ENCODE data around the gene MAML3.
A peak's percentile ranks its signal among the peaks of the same experiment; 100 is the strongest.

The MAML3 gene

DNA sequence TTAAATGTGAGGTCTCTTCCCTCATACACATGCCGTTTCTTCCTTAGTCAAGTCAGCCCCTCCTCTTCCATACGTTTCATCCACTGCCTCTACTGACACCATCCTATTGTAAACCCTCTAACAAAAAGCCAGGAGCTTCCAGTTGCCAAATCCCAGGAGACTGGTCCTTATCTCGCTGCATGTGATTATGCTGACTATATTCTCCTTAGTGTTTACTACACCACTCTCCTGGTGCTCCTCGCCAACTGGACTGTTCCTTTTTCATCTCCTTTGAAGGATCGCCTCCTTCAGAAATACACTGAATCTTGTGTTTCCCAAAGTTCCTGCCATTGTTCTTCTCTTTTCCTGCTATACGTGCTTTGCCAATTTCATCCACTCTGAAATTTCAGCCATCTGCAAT, 27.7 kb downstream of the MAML3 start:
- no peak for DNase-seq (ENCODE audit: low read depth in 2 of 2)

DNA sequence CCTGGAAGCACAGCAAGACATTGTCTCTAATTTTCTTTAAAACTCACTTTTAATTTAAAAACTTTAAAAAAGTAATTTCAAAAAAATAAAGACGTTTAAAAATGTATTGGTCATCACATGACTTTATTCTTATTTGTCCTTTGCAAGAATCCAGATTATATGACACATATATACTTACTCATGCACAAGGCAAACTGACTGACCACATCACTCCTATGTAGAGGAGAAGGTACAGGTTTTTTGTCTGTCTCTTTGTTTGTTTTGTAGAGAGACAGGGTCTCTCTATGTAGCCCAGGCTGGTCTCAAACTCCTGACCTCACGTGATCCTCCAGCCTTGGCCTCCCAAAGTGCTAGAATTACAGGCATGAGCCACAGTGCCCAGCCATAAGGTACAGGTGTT, 28.6 kb downstream of the MAML3 start:
- DNase-seq (ENCODE audit: low read depth in 2 of 2), result no peak

DNA sequence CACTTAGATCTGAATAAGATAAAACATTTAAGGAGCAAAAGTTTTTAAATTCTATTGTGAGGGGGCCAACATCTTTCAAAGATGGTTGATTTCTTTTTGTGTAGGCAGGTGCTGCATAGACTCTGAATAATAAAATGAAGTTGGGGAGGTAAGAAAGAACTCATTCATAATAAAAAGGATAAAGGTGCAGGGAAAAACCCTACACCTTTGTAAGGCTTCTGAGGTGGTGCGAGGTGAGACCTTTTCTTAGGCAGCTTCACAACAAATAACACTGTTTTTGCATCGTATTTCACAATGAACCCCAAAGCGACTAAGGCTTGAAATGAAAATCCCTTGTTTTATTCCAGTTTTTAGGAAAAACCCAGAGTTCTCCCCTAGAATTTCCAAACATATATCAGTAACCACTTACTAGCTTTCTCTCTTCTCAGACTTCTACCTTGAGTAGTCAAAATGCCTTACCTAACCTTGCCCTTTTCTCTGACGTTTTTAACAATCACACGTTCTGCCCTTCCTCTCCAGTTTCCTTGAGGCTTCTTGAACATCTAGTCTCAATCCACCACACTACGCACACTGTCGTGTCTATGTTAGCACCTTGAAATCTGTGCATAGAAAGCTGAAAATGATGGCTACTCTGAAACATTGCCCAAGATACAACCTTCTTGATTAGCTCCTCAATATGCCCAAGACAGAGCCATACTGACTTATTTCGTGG, 30.2 kb downstream of the MAML3 start:
- DNase-seq (ENCODE audit: low read depth in 2 of 2), result no peak

DNA sequence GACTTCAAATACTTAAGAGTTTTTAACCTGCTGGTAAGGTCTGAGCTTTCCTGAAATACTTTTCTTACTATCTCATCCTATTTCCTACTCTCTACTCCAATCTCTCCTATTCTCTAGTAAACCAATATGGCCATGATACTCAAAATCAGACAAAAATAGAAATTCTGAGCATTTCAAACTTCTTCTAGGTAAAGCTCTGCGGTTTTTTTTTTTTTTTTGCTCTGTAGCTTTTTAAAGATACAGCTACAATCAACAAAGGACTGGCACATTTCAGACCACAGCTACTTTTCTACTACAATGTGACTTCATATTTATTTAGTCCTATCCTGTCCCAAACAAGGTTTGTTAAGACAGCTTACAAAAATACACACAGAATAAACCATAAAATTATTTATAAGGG, 31.1 kb downstream of the MAML3 start:
- DNase-seq (ENCODE audit: low read depth in 2 of 2), result no peak

DNA sequence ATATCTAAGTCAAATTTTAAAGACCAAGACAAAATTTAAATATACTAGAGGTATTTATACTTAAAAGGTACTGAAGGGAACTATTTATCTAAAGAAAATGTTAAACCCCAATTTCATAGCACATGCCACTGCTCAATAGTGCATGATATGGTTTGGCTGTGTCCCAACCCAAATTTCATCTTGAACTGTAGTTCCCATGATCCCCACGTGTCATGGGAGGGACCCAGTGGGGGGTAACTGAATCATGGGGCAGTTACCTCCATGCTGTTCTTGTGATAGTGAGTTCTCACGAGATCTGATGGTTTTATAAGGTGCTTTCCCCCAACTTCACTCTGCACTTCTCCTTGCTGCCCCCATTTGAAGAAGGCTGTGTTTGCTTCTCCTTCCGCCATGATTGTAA, 32.3 kb downstream of the MAML3 start:
- no peak for DNase-seq (ENCODE audit: low read depth in 2 of 2)

DNA sequence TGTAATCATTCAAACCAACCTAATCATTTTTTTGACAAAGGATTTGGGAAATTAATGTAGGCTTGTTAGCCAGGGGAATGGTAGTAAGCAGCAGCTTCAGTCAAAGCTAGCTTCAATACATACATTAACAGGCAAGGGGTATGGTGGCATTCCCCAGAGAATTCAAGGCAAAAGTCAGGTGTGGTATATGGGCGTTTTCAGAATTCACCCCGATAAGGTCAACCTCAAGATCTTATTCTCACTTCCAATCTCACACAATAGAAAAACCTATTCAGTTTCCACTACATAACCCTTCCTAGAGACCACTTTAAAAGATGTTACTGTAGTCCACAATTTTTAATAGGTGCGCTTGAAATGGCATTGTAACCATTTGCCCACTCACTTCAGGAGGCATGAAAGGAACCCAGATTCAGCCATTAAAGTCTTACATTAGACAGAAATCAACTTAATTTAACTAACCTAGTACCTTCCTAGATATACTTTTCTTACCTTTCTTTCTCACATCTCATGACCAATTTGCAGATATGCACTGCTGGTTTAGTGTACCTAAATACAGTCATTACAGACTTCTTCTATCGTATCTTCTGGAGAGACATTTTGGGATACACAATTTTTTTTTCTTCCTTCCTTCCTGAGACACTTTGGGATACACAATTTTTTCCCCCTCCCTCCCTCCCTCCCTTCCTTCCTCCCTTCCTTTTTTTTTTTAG, 34.9 kb downstream of the MAML3 start:
- no peak for DNase-seq (ENCODE audit: low read depth in 2 of 2)

DNA sequence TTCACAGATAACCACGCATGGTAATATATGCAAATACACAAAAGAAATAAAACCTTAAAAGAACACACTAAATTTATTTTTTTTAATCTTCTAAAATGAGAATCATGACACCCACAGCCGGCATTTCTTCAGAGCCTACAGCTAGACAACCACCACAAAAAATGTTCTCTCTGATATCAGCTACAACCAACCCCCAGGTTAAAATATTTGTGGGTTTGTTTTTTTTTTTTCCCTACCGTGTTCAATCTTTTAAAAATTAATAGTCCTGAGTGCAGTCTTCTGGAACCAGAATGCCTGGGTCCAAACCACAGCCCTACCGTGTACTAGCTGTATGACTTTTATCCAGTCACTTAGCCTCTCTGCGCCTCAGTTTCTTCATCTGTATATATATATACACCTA, 36.0 kb downstream of the MAML3 start:
- DNase-seq (ENCODE audit: low read depth in 2 of 2), result no peak

DNA sequence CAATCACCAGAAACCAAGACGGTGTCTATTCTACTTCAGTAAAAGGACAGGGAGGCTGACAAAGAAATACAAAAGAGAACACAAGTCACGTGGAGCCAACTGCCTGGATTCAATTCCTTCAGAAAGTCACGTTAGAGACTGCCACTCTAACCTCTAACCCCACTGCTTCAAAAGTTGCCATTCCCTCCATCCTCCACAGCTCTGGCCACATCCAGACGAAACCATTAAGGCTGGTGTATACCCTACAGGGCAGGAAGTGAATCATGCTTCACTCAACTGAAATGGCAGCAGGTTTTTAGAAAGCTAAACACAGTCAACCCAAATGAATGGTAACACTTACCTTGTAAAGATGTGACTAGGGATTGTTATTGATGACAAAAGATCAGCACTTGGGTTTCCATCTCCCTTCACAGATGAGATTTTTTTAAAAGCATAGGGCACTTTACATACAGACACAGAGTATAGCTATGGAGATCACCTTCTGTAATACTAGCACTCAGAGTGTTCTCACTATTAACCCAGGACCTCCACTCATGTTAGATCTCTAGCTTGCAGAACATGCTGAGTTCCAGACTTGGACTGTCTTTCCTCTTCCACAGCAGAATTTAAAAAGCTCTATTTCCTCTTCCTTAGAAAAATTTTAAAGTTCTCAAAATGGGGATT, 37.4 kb downstream of the MAML3 start:
- peak in 1 of 2 donors; percentile 19 for DNase-seq (ENCODE audit: low read depth in 2 of 2)

DNA sequence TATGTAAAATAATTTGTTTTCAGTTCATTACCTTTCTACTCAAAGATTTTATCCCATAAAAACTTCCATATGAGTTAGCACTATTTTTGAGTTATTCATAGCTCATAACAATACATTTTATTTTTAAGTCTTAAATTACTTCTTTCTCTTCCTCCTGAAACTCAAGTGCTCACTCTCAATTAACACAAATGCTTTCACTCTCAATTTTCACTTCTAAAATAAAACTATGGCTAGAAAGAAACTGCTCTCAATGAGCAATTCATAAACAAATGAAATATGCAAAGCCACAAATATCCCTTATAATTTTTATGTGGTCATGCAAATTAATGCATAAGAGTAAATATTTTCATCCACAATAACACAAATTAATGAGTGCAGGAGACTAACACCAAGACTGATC, 38.8 kb downstream of the MAML3 start:
- DNase-seq (ENCODE audit: low read depth in 2 of 2), result no peak

DNA sequence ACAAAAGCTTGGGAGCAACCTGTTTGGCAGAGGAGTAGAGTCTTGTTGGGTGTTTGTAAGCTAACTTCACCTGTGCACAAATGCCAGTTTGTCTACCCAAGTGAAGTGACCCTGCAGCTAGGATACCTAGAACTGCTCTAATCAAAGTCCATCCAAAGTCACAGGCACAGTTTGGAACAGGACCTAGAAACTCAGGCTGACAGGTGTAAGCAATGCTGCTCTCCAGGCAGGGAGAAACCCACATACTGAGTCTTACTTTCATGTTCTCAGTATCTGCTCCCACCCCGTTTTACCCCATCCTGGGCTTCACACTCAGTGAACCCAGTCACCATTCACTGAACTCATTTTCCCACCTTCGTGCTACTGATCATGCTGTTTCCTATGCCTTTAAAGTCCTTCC, 40.3 kb downstream of the MAML3 start:
- DNase-seq (ENCODE audit: low read depth in 2 of 2), result no peak

DNA sequence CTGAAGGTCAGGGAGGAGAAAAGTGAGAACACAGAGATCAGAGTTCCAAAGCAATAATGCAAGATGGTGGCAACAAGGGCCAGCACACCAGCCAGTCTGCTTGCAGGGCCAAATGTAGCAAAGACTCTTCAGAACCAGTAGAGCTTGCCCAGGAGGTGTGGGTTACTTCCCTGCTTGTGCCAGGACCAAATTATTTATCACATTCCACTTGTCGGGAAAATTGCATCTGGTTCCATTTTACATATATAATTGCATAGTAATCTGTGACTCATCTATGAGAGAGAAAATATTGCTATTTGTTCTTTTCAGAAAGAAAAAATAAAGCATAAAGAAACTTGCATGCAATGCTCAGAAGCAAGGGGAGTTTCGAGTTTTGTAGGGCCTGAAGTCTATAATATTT, 41.4 kb downstream of the MAML3 start:
- DNase-seq (ENCODE audit: low read depth in 2 of 2), result no peak

DNA sequence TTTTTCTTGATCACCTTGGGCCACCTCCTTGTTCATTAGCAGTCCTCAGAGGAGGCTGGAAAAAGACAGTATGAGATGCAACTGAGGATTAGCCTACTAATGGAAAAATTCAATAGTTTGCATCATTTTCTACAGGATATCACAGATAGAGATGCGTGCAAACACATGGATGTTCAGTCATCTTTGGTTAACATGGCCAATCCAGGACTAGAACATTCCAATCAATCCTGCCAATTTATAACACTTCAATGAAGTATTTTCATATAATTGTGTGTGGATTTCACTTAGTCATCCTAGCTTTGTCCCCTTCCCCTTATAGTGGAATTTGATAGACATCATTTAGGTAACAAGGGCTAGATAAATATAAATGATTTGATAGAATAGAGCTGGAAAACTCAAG, 42.7 kb downstream of the MAML3 start:
- no peak for DNase-seq (ENCODE audit: low read depth in 2 of 2)

DNA sequence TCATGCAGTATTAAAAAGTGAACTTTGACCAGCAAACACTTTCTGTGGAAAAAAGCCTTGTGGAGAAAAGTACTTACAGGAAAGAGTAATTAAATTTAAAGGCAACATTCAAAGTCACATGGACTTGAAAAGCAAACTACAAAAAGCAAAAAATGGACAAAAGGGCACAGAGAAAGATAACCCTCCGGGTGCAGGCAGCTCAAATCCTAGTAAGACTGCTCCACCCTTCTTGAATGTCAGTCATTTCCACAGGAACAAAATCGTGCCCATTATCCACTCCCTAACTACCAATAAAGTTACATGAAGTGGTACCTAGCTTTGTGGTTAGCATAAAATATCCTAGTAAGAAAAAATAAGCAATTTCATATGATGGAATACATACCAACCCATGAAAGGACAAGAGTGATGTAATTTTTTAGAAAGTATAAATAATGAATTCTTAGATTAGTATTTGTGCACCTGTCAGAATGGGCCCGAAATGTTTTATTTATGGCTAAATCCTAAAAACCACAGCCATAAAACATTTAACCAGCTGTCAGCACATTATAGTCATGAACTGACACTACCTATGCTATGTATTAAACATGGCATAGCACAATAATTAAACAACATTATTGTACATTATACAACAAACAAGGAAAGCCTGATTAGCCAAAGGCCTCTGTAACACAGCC, 43.3 kb downstream of the MAML3 start:
- no peak for DNase-seq (ENCODE audit: low read depth in 2 of 2)

DNA sequence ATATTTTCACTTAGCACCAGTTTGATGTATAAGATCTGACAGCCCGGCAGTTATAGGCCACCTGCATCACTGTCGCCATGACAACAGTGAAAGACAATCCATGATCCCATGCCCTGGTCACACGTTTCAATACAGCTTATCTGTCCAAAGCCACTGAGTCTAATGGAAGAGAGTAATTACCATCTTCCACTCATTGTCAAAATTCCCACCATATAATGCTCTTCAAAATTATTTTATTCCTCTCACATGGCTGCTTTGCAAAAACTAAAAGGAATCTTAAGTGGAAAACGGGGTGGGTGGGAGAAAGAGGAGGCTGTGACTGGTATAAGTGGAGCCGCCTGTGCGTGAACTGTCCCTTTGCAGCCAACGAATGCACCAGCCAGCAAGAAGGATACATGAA, 44.2 kb downstream of the MAML3 start:
- DNase-seq (ENCODE audit: low read depth in 2 of 2), result no peak

DNA sequence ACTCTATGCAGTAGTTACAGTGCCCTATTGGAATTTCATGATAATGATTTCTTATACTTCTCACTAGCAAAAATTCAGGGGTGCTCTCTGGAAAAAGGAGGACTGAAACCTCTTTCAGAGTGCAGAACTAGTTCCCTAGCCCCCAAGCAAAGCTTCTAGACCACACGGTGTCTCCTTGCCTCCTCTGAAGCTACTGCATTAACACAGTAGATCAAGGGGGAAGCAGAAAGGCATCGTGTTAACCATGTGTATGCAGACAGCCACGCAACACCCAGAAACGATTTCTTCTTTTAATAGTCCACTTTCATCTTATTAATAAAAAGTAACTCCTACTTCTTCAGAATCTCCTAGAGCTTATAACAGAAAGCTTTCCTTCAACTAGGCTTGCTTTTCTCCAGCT, 44.7 kb downstream of the MAML3 start:
- no peak for DNase-seq (ENCODE audit: low read depth in 2 of 2)

DNA sequence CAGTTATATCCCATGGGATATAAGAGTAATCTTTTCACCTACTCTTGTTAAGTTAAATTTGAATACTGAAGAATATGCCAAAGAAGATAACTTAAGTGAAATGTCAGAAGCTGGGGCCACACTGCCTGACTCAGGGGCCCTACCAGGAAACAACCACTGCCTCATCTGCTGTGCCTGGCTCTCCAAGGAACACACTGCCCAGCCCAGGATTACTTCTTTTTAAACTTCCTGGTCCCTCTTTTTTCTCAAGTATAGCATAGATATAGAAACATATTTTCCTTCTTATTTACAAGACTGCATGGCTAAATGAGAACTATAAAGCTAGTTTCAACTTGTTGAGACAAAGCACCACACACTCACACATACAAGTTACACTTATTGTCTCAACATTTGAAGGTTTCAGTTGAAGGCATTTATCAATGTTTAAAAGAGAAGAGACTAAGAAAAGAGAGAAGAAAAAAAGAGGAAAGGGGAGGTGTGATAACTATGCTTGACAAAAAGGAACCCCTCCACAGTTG, 45.2 kb downstream of the MAML3 start:
- no peak for DNase-seq (ENCODE audit: low read depth in 2 of 2)

DNA sequence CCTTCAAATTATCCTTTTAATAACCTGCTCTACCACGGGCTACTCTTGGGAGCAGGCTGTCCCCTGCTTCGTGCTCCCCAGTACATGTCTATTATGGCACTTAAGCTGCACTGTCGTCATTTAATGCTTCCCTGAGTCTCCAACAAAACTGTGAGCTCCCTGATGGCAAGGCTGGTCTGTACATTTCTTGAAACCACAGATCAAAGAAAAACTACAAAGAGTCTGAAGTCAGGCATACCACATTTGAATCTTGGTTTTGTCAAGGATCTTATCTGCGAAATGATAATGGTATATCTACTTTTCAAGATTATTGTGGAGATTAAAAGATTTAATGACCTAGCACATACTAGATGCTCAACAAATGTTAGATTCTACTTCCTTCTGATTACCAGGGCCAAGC, 45.7 kb downstream of the MAML3 start:
- no peak for DNase-seq (ENCODE audit: low read depth in 2 of 2)

DNA sequence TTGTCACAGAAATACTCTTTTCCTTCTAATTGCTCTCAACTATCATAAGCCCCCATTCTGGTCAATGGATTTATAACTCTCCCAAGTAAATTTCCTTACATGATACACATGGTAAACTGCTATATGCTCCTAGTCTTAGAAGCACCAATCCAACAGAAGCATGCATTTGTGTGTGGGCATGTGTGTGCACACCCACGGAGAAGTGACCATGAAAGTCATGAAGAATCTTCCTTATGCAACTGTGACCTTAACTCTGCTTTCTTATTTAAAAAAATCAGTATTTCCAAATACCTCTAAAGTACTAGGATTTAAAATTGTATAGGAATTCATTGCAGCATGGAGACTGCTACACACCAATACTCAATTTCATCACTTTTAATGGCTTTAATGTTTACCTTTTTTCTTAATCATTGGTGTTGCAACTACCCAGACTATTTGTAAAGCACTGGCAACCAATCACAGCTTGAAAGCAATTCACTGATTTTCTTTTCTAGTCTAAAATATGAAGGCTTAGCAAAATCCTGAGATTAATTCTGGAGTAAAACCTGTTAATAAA, 47.6 kb downstream of the MAML3 start:
- no peak for DNase-seq (ENCODE audit: low read depth in 2 of 2)

DNA sequence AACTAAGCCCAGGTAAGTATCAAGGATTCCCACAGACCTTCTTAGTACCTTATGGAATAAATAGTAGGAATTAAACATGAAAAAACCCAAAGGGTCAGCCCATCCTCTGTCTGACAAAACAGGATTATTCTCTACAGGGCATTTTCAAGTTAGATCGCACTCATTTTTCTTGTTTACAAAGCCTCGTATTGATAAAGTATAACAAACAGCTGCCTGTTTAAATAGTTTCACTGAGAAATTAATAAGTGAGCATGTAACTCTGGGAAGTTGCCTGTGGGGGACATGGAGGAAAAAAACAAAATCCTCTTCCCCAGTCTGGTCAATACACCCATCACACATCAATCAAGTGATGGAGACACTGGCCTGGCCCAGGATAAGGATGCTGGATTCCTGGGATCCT, 48.5 kb downstream of the MAML3 start:
- DNase-seq (ENCODE audit: low read depth in 2 of 2), result no peak

DNA sequence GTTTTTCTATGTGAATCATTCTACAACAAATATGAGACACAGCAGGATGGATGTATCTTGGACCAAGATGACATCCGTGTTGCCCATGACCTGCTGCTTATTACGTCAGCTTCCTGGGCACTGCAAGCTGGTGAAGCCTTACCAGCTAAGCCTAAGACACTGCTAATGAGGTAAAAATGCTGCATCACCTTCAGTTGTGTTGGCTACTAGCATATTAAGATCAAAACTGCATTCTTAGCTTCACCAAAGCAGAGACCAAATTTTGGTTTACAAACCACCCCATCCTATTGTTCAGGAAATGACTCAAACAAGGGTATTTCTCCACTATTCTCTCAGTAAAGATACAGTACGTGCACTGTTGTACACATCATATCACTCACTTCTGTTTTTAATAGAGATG, 50.3 kb downstream of the MAML3 start:
- no peak for DNase-seq (ENCODE audit: low read depth in 2 of 2)

DNA sequence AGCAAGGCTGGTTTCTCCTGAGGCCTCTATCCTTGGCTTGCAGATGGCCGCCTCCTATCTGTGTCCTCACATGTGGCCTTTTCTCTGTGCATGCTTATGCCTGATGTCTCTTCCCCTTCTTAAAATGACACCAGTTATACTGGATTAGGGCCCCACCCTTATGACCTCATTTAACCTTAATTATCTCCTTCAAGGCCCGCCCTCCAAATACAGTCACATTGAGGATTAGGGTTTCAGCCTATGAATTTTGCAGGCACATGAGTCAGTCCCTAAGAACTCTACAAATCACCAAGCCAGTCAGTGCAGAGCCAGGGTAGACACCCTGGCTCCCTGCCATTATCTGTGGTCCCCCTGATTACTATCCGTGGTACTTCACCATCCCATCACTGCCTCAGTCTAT, 51.6 kb downstream of the MAML3 start:
- DNase-seq (ENCODE audit: low read depth in 2 of 2), result no peak

DNA sequence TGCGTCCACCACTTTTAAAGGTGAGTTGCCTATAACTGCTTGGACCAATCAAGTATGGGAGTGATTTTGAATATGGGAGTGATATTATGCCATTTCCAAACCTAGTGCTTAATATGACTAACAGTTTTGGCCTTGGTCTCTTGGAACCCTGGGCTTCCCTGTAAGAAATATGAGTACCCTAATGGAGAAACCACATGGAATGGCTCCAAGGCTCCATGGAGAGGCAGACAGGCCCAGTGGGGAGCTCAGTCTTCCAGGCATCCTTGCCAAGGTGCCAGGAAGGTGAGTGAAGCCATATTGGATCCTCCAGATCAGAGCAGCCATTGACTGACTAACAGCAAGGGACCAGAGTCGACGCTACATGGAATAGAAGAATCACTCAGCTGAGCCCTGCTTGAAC, 53.2 kb downstream of the MAML3 start:
- DNase-seq (ENCODE audit: low read depth in 2 of 2), result no peak

Measured in stimulated activated CD4-positive, alpha-beta T cell treated with anti-CD3 and anti-CD28 coated beads, Interleukin-1b, Interleukin-23, amount 100 ng/mL, for 4 hours (primary cell).